Dendritic cell treated with granulocyte-macrophage colony-stimulating factor and Interleukin-4, amounts not matched to agents 40 ng/mL and 50 ng/mL, for 4 days (primary cell): ENCODE measurements around the gene PPP1R27.

Experiments
- H3K27ac Mint-ChIP-seq: one replicate; pipeline ENCODE4 v1.8.0; 2022; ENCODE audit warnings: mild to moderate bottlenecking, mixed read lengths
- H3K27me3 Mint-ChIP-seq: one replicate; pipeline ENCODE4 v1.8.0; 2022; ENCODE audit warnings: mild to moderate bottlenecking, mixed read lengths
- H3K36me3 Mint-ChIP-seq: one replicate; pipeline ENCODE4 v1.8.0; 2022; ENCODE audit warnings: low read depth, mixed read lengths
- H3K4me1 Mint-ChIP-seq: one replicate; pipeline ENCODE4 v1.8.0; 2022; ENCODE audit warnings: low read depth, mixed read lengths
- H3K4me3 Mint-ChIP-seq: one replicate; pipeline ENCODE4 v1.8.0; 2022; ENCODE audit warnings: mild to moderate bottlenecking, moderate library complexity, mixed read lengths
- H3K9me3 Mint-ChIP-seq: one replicate; pipeline ENCODE4 v1.8.0; 2022; ENCODE audit warnings: mixed read lengths
- intact Hi-C: fragments of 100-400 bp; cut with micrococcal nuclease; formaldehyde crosslinking; loops from one replicate; pipeline ENCODE4 v1.15.0; 2022

Gene PPP1R27

DNA sequence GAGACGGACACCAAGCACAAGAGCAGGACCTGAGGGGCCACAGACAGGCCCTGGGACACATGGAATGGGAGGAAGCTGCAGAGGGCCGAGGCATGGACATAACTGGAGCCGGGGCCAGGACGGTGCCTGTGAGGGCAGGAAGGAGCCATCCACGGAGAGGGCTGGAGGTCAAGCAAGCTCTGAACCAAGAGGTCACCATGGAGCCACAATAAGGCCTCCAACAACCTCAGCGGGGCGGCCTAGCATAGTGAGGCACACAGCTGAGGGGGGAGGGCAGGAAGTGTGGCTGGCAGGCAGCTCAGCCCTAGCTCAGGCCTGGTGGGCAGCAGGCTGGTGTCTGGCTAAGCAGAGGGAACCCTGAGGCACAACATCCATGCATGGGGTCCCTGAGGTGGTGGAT is 6.2 kb downstream of the PPP1R27 start:
- no peak overlapping the region for H3K4me3 Mint-ChIP-seq
- peaks cover 51% of the 10 kb centered on the region for H3K4me1 Mint-ChIP-seq
- peaks cover 29% of the 10 kb centered on the region for H3K36me3 Mint-ChIP-seq
- no peaks in the 10 kb centered on the region for H3K9me3 Mint-ChIP-seq
- H3K27me3 Mint-ChIP-seq = no peaks in the 10 kb centered on the region
- H3K27ac Mint-ChIP-seq = no peak overlapping the region
- intact Hi-C loops = no loop called here

- H3K36me3 Mint-ChIP-seq = peaks cover 38% of the 10 kb centered on the region
- intact Hi-C loops = no loop called here
- peaks cover 58% of the 10 kb centered on the region for H3K4me1 Mint-ChIP-seq
- no peak overlapping the region for H3K4me3 Mint-ChIP-seq
- H3K27ac Mint-ChIP-seq = peak overlapping the region; percentile 7
- H3K9me3 Mint-ChIP-seq = no peaks in the 10 kb centered on the region
- no peaks in the 10 kb centered on the region for H3K27me3 Mint-ChIP-seq
Observed at GRCh38 chr17:81825841-81826466, 8.9 kb downstream of the PPP1R27 start.

DNA sequence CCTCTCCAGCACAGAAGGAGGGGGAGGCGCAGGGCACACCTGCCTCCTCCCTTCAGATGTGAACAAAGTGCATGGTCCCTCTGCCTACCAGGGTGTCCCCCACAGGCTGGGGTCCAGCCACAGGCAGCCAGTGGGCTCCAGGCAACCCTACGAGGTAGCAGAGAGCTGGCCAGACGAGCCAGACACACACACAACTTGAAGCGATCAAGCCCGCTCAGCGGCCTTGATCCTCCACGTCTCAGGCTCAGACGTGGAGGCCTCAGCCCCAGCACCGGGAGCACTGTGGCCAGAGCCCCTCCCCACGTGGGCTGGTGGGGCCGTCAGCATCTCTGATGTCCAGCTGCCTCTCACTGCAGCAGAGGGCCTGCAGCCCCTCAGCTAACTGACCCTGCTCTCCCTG is 10.3 kb downstream of the PPP1R27 start:
- peaks cover 3% of the 10 kb centered on the region for H3K27me3 Mint-ChIP-seq
- H3K4me3 Mint-ChIP-seq = no peak overlapping the region
- peak overlapping the region; percentile 95 for H3K27ac Mint-ChIP-seq
- H3K9me3 Mint-ChIP-seq = no peaks in the 10 kb centered on the region
- H3K4me1 Mint-ChIP-seq = peaks cover 47% of the 10 kb centered on the region
- intact Hi-C loops = loop anchor here (5.0 kb wide), 1 partner anchor 38 kb away; the partner anchor contains the start of gene P4HB
- H3K36me3 Mint-ChIP-seq = peaks cover 29% of the 10 kb centered on the region

GRCh38 chr17:81823820-81824550 is 10.9 kb downstream of the PPP1R27 start:
- Mint-ChIP-seq H3K27me3 (peaks cover 7% of the 10 kb centered on the region), H3K4me3 (no peak overlapping the region), H3K36me3 (peaks cover 29% of the 10 kb centered on the region), H3K9me3 (no peaks in the 10 kb centered on the region), H3K27ac (peak overlapping the region; percentile 95), H3K4me1 (peaks cover 43% of the 10 kb centered on the region)
- intact Hi-C loops = loop anchor here (5.0 kb wide), 1 partner anchor 38 kb away; the partner anchor contains the start of gene P4HB

- Mint-ChIP-seq H3K4me1 (peaks cover 36% of the 10 kb centered on the region), H3K36me3 (peaks cover 29% of the 10 kb centered on the region), H3K9me3 (no peaks in the 10 kb centered on the region), H3K27me3 (peaks cover 7% of the 10 kb centered on the region), H3K27ac (peak overlapping the region; percentile 95), H3K4me3 (no peak overlapping the region)
- intact Hi-C loops = loop anchor here (1.0 to 5.0 kb wide), 2 partner anchors 9 to 39 kb away; partner anchors contain the start of gene P4HB
Observed at GRCh38 chr17:81822996-81823819, 11.6 kb downstream of the PPP1R27 start.

DNA sequence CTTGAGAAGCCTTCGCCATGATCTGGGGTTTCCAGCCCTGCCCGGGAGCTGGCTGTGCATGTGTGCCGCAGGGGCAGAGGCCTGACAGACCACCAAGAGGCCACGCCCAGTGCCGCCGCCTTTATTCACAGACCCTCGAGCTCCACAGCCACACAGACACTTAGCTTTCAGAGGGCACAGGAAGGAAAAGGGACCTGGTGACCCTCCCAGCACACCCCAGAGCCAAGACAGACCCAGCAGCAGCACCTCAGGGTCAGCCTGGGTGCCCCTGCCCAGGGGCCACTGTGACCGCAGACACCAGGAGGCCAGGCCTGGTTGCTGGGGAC is 12.6 kb downstream of the PPP1R27 start:
- Mint-ChIP-seq H3K4me3 (no peak overlapping the region), H3K27ac (peak overlapping the region; percentile 95), H3K9me3 (no peaks in the 10 kb centered on the region), H3K27me3 (peaks cover 14% of the 10 kb centered on the region), H3K36me3 (peaks cover 29% of the 10 kb centered on the region), H3K4me1 (peaks cover 43% of the 10 kb centered on the region)
- intact Hi-C loops = loop anchor here (1.0 to 5.0 kb wide), 2 partner anchors 10 to 40 kb away; partner anchors contain the start of gene P4HB

DNA sequence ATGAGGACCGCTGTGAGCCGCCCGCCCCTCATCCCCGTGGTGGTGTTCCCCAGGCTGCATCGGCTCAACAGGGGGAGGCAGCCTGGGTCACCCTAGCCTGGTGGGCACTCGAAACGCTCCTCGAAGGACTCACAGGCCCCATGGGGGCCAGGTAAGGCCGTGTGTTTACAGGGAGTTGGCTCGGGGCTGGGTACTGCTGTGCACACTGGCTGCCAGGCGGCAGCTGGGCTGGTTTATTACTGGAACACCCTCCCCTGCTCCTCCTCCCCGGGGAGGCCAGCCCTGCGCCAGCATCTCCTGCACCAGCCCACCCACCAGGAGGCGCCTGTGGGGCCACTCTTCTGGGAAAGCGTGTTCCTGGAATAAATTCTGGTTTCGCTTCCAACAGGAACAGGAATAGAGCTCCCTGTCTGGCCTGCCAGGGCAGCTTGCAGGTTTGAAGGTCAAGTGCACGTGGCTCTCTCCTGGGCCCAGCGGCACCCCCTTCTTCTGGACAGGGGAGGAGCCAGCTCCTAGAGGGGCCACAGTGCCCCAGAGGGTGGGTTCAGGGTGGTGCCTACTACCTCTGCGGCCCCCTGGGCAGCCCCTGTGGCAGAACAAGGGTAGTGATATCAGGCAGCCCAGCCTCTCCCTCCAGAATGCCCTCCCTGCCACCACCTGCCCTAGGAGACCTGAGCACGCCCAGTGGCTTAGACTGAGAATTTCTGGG is 13.1 kb downstream of the PPP1R27 start:
- intact Hi-C loops = loop anchor here (1.0 to 5.0 kb wide), 2 partner anchors 11 to 41 kb away; partner anchors contain the start of gene P4HB
- Mint-ChIP-seq H3K27me3 (peaks cover 17% of the 10 kb centered on the region), H3K27ac (peak overlapping the region; percentile 95), H3K4me3 (peak overlapping the region; percentile 48), H3K9me3 (no peaks in the 10 kb centered on the region), H3K4me1 (peaks cover 43% of the 10 kb centered on the region), H3K36me3 (peaks cover 29% of the 10 kb centered on the region)

- Mint-ChIP-seq H3K4me3 (no peak overlapping the region), H3K9me3 (no peaks in the 10 kb centered on the region), H3K27ac (peak overlapping the region; percentile 95), H3K36me3 (peaks cover 29% of the 10 kb centered on the region), H3K27me3 (peaks cover 21% of the 10 kb centered on the region), H3K4me1 (peaks cover 41% of the 10 kb centered on the region)
- intact Hi-C loops = loop anchor here (5.0 kb wide), 1 partner anchor 41 kb away; the partner anchor contains the start of gene P4HB
Observed at GRCh38 chr17:81821147-81821546, 13.7 kb downstream of the PPP1R27 start.

GRCh38 chr17:81819708-81820107 is 15.1 kb downstream of the PPP1R27 start:
- Mint-ChIP-seq H3K27ac (no peak overlapping the region), H3K4me3 (no peak overlapping the region), H3K27me3 (peaks cover 22% of the 10 kb centered on the region), H3K9me3 (no peaks in the 10 kb centered on the region), H3K4me1 (peaks cover 37% of the 10 kb centered on the region), H3K36me3 (peaks cover 28% of the 10 kb centered on the region)
- intact Hi-C loops = loop anchor here (5.0 kb wide), 1 partner anchor 43 kb away; the partner anchor contains the start of gene P4HB

DNA sequence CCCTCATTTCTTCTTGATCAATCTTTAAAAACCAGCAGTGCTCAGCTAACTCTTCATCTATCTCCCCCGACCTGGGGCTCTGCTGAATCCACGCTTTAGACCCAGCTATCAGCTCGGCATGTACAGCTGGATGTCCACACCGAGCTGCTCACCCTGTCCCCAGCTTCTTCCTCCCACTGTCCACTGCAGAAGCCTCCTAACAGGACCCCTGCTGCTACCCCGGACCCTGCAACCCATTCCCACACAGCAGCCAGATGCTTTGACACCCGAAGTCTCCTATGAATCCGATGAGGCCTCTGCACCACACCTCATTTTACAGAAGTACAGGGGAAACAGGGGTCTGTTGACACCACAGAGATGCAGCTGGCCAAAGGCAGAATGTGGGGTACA is 17.1 kb downstream of the PPP1R27 start:
- H3K36me3 Mint-ChIP-seq = peaks cover 9% of the 10 kb centered on the region
- H3K27me3 Mint-ChIP-seq = peaks cover 22% of the 10 kb centered on the region
- H3K4me1 Mint-ChIP-seq = peaks cover 28% of the 10 kb centered on the region
- intact Hi-C loops = no loop called here
- no peak overlapping the region for H3K4me3 Mint-ChIP-seq
- no peak overlapping the region for H3K27ac Mint-ChIP-seq
- H3K9me3 Mint-ChIP-seq = no peaks in the 10 kb centered on the region

DNA sequence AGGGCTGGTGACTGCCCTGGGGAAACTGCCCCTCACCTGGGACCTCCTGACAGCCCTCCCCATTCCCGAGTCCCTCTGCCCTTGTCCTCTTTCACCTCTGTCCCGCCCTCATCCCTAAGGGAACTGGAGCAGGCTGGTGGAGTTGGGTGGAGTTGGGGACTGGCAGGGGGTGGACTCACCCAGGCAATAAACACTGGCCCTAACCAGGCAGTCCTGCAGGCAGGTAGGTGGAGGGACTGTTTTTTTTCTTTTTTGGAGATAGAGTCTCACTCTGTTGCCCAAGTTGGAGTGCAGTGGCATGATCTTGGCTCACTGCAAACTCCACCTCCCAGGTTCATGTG is 19.2 kb downstream of the PPP1R27 start:
- no peaks in the 10 kb centered on the region for H3K9me3 Mint-ChIP-seq
- peaks cover 8% of the 10 kb centered on the region for H3K4me1 Mint-ChIP-seq
- peaks cover 26% of the 10 kb centered on the region for H3K27me3 Mint-ChIP-seq
- intact Hi-C loops = no loop called here
- no peak overlapping the region for H3K4me3 Mint-ChIP-seq
- no peak overlapping the region for H3K27ac Mint-ChIP-seq
- H3K36me3 Mint-ChIP-seq = no peaks in the 10 kb centered on the region

DNA sequence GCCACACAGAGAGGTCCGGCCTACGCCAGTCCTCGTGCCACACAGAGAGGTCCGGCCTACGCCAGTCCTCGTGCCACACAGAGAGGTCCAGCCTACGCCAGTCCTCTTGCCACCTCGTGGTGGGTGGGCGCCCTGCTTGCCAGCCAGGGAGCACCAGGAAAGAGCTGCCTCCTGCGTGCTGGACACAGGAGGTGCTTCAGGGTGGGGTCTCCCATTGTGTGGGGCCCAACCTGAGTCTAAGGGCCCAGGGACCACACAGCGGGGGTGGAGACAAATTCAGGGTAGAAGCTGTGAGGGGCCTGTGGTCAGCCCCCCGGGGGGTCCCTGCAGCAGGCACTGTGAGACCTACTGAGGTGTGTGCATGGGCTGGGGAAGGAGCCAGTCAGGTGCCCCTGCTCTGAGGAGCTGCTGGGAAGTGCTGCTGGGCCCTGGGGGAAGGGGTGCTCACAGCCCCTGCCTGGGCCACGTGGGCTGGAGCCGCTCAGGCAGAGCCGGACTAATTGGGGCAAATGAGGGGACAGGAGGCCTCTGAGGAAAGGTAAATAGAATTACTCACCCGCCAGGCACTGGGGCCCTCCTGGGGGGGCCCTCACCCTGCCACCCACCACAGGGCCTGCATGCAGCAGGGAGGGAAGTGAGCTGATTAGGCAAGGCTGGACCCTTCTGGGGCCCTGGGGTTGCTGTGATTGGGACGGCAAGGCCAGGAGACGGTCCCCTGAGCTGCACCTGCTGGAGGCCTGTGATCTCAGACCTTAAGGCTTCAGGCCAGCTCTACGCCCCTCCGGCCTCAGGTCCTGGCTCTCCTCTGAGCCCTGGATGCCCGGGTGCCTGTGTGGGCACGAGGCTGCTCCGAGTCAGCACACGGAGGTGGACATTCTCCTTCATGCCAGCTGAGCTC is 19.9 kb downstream of the PPP1R27 start:
- Mint-ChIP-seq H3K9me3 (no peaks in the 10 kb centered on the region), H3K36me3 (no peaks in the 10 kb centered on the region), H3K4me1 (peaks cover 8% of the 10 kb centered on the region), H3K27me3 (peaks cover 31% of the 10 kb centered on the region), H3K27ac (no peak overlapping the region), H3K4me3 (no peak overlapping the region)
- intact Hi-C loops = no loop called here
